ENCODE data around the gene RHBDF2.
"Not testable (repeated sequence)": the region's sequence is repeated elsewhere in the genome, so short reads cannot be mapped to it uniquely, and the experiment has no call there.

The RHBDF2 gene

DNA sequence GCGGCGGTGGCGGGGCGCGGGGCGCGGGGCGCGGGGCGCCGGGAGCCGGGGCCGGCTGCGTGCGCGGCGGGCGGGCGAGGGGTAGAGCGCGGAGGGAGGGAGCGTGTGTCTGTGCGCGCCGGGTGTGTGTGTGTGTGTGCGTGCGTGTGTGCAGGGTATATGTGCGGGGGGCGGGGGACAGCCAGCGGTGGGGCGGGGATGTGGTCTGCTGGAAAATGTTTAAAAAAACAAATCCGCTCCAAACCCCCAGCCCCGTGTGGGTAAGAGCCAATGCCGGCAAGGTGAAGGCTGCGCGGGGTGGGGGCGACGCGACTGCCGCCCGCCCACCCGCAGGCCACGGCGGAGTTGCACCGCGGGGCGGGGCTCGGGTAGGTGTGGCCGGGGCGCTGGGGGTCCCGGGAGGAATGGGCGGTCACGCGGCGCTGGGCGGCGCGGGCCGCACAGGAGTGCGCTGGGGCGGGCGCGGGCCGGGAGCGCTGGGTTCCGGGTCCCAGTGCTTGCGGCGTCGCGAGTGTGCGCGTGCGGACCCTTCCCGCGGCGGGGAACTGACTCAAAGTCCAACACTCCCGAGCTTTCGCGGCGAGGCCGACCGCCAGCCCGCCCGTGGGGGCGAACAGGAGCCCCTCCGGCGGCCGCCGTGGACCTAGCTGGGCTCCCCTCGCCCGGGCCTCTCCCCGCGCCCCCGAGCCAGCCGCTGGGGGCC lies 36.5 kb upstream of the RHBDF2 start, which contains the start of gene CYGB:
Gene CYGB, minus strand, starts transcription at position 132 of the 703 bp plus-strand sequence. CDS start 167 bp downstream, outside the sequence.
- TF ChIP-seq, protein P1, sequence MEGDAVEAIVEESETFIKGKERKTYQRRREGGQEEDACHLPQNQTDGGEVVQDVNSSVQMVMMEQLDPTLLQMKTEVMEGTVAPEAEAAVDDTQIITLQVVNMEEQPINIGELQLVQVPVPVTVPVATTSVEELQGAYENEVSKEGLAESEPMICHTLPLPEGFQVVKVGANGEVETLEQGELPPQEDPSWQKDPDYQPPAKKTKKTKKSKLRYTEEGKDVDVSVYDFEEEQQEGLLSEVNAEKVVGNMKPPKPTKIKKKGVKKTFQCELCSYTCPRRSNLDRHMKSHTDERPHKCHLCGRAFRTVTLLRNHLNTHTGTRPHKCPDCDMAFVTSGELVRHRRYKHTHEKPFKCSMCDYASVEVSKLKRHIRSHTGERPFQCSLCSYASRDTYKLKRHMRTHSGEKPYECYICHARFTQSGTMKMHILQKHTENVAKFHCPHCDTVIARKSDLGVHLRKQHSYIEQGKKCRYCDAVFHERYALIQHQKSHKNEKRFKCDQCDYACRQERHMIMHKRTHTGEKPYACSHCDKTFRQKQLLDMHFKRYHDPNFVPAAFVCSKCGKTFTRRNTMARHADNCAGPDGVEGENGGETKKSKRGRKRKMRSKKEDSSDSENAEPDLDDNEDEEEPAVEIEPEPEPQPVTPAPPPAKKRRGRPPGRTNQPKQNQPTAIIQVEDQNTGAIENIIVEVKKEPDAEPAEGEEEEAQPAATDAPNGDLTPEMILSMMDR (IDR thresholded peaks at IDR 0.05; ENCODE audit: control insufficient read depth, extremely low read depth, insufficient read depth) = no peak
- no peak within 1 kb of the TSS for H3K4me3 ChIP-seq (ENCODE audit: low read depth, low read length)
- DNase-seq (ENCODE audit: low read depth) = no peak

- TF ChIP-seq, protein P1 (IDR thresholded peaks at IDR 0.05; ENCODE audit: control insufficient read depth, extremely low read depth, insufficient read depth) = no peak
- no peak overlapping the region for H3K4me3 ChIP-seq (ENCODE audit: low read depth, low read length)
- DNase-seq (ENCODE audit: low read depth) = no peak
Measured at GRCh38 chr17:76537288-76537577, 36.0 kb upstream of the RHBDF2 start.

DNA sequence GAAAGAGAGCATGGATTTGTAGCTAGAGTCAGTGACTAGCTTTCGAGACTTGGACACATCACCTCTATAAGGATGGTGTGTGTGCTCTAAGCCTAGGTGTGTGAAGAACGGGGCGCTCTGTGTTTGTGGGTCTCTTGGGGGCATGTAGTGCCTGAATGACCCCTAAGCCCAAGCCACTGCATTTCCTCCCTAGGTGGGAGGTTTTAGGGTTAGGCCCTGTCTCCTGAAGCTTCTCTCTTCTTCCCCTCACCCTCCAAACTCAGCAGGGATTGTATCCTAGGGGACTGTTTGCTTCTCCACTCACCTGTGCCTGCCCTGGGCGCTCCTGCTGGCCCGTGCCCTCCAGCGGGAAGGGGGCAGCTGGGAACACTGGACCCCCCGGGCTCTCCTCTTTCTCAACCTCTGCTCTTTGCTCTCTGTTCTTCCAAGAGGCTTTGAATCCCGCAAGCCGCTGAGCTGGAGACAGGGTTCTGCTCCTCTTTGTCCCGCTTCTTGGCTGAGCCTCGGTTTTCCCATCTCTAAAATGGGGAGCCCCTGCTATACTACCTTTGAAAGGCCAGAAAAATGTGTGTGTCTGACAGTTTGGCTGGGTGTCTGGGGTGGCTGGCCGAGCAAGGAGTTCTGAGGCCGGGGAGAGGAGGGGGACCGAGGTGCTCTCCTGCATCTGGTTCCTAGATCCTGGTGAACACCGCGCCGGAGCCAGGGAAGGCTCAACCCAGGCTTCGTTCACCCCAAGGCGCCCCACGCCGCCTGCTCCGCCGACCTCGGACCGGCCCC lies 35.5 kb upstream of the RHBDF2 start:
- TF ChIP-seq, protein P1 (IDR thresholded peaks at IDR 0.05; ENCODE audit: control insufficient read depth, extremely low read depth, insufficient read depth) = no peak
- no peak for DNase-seq (ENCODE audit: low read depth)
- no peak overlapping the region for H3K4me3 ChIP-seq (ENCODE audit: low read depth, low read length)

- TF ChIP-seq, protein P1 (IDR thresholded peaks at IDR 0.05; ENCODE audit: control insufficient read depth, extremely low read depth, insufficient read depth) = no peak
- H3K4me3 ChIP-seq (ENCODE audit: low read depth, low read length) = no peak overlapping the region
- DNase-seq (ENCODE audit: low read depth) = no peak
Measured at GRCh38 chr17:76535788-76536510, 34.7 kb upstream of the RHBDF2 start.

GRCh38 chr17:76534831-76535732 lies 33.9 kb upstream of the RHBDF2 start:
- TF ChIP-seq, protein P1 (IDR thresholded peaks at IDR 0.05; ENCODE audit: control insufficient read depth, extremely low read depth, insufficient read depth) = no peak
- H3K4me3 ChIP-seq (ENCODE audit: low read depth, low read length) = no peak overlapping the region

DNA sequence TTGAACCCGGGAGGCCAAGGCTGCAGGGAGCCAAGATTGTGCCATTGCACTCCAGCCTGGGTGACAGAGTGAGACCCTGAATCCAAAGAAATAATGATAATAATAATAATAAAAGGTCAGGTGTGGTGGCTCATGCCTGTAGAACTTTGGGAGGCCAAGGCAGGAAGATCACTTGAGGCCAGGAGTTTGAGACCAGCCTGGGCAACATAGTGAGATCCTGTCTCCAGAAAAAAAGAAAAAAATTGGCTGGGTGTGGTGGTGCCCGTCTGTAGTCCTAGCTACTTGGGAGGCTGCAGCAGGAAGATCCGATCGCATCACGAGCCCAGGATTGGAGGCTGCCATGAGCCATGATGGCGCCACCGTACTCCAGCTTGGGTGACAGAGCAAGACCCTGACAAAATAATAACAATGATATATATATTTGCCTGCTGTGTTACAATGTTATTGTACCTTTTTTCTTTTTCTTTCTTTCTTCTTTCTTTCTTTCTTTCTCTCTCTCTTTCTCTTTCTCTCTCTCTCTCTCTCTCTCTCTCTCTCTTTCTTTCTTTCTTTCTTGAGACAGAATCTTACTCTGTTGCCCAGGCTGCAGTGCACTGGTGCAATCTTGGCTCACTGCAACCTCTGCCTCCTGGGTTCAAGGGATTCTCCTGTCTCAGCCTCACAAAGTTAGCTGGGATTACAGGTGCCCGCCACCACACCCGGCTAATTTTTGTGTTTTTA lies 32.6 kb upstream of the RHBDF2 start:
- not testable (repeated sequence) for DNase-seq (ENCODE audit: low read depth); H3K4me3 ChIP-seq (ENCODE audit: low read depth, low read length)

More at GRCh38 chr17:76534831-76535732, 33.9 kb upstream of the RHBDF2 start:
- no peak for DNase-seq (ENCODE audit: low read depth)

Data from LNCaP clone FGC (cell line).